Calu3 (cell line): ENCODE results near the gene DGKG. TPM values are rescaled to one million over a fixed set of nuclear protein-coding genes. Genes with fewer than 3 reads are reported as not detected.
A peak's percentile ranks its signal among the peaks of the same experiment; 100 is the strongest.

ENCODE experiments used
- BruUV-seq: library from RNA; stranded (reverse); fragments of 400-500 nt; replicated peaks from 2 replicates; lab custom pipeline; 2021; lab: Mats Ljungman, UMichigan
- CTCF ChIA-PET: fragments of 300-600 bp; sonication (Branson Sonifier 250); formaldehyde crosslinking; loops from one replicate; lab custom pipeline; 2022; ENCODE audit warnings: antibody characterized with exemption; lab: Charles Lee
- DNase-seq: peaks from one replicate; pipeline ENCODE4 v3.0.0; 2022
- H3K27ac Mint-ChIP-seq: one replicate; pipeline ENCODE4 v1.8.0; 2022; ENCODE audit warnings: mixed read lengths; ENCODE audit not compliant: unreplicated experiment
- H3K27me3 Mint-ChIP-seq: one replicate; pipeline ENCODE4 v1.8.0; 2022; ENCODE audit warnings: mixed read lengths; ENCODE audit not compliant: unreplicated experiment
- H3K36me3 Mint-ChIP-seq: one replicate; pipeline ENCODE4 v1.8.0; 2022; ENCODE audit warnings: mild to moderate bottlenecking, moderate library complexity, mixed read lengths; ENCODE audit not compliant: insufficient read depth, unreplicated experiment
- H3K4me1 Mint-ChIP-seq: one replicate; pipeline ENCODE4 v1.8.0; 2022; ENCODE audit warnings: mild to moderate bottlenecking, low read depth, mixed read lengths; ENCODE audit not compliant: unreplicated experiment
- H3K4me3 Mint-ChIP-seq: one replicate; pipeline ENCODE4 v1.8.0; 2022; ENCODE audit warnings: mild to moderate bottlenecking, low read depth, moderate library complexity, mixed read lengths; ENCODE audit not compliant: unreplicated experiment
- H3K9me3 Mint-ChIP-seq: one replicate; pipeline ENCODE4 v1.8.0; 2022; ENCODE audit warnings: low read depth, mixed read lengths; ENCODE audit not compliant: unreplicated experiment
- intact Hi-C: fragments of 100-400 bp; cut with micrococcal nuclease; formaldehyde crosslinking; loops from one replicate; pipeline ENCODE4 v1.10.0; 2022; ENCODE audit not compliant: unreplicated experiment
- total RNA-seq: library from RNA; stranded (reverse); gene quantifications from 2 replicates; pipeline ENCODE4 v1.2.3, GENCODE V29; 2022
- TF ChIP-seq, protein P1 (sequence below): fragments of 200-600 bp; IDR thresholded peaks from one replicate; pipeline ENCODE4 v1.8.0; 2022; ENCODE audit warnings: antibody characterized with exemption; ENCODE audit not compliant: unreplicated experiment

DGKG gene
- total RNA-seq, 1 experiment from 2014 or later: 5.7 TPM

DNA sequence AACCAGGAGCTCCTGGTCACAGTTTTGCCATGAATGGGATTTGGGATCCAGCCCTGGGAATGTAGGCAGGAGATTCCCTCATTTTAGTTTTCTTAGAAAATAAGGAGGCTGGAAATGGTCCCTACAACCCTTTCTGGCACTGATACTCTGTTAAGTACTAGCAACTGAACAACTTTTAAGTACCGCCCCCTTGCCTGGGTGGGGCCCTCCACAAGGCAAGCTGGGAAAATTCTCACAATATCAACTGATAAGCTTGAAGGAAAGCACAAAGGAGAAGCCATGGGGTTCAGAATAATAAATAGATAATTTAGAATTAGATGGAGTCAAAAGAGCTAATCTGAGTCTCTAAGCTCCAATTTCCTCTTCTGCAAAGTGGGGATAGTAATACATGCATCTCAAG is 4.2 kb upstream of the DGKG start:
- no peak for DNase-seq
- Mint-ChIP-seq H3K27ac (no peak overlapping the region), H3K4me1 (peaks cover 7% of the 10 kb centered on the region), H3K9me3 (no peaks in the 10 kb centered on the region), H3K27me3 (peaks cover 100% of the 10 kb centered on the region), H3K36me3 (no peaks in the 10 kb centered on the region), H3K4me3 (no peak overlapping the region)
- CTCF ChIA-PET: no interaction called here
- TF ChIP-seq, protein P1, sequence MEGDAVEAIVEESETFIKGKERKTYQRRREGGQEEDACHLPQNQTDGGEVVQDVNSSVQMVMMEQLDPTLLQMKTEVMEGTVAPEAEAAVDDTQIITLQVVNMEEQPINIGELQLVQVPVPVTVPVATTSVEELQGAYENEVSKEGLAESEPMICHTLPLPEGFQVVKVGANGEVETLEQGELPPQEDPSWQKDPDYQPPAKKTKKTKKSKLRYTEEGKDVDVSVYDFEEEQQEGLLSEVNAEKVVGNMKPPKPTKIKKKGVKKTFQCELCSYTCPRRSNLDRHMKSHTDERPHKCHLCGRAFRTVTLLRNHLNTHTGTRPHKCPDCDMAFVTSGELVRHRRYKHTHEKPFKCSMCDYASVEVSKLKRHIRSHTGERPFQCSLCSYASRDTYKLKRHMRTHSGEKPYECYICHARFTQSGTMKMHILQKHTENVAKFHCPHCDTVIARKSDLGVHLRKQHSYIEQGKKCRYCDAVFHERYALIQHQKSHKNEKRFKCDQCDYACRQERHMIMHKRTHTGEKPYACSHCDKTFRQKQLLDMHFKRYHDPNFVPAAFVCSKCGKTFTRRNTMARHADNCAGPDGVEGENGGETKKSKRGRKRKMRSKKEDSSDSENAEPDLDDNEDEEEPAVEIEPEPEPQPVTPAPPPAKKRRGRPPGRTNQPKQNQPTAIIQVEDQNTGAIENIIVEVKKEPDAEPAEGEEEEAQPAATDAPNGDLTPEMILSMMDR: no peak
- intact Hi-C loops: no loop called here
- no TSS peak for BruUV-seq

DNA sequence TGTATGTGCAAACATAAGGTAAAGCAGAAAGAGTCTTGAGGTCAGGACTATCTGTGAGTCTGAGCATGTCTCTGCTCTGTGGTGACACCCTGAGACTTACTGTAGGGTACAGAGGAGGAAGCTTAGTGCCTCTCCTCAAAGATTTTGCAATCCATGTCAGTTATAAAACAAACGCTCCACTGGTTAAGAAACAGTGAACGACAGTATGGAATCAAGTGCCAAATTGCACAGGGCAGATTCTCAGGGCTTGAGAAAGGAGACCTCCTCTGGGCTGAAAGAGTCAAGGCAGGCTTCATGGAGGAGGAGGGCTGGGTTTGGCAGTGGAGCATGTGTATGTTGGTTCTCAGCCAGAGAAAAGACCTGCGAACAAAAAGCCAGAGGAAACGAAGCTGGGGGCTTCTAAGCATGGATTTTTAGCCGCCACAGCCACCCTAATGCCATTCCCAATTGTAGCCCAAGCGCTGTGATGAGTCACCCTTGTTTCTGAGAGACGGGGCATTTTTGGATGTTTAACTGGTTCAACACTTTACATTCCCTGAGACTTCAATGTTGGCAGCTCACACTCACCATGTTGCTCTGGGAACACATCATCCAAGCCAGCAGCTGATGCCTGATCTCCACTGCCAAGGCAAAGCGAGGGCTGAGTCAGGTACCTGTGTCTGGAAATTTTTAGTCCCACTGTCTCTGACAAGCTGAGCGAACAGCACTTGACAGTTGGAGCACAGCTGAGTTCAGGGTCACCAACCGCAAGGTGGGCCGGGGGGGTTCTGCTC is 3.4 kb upstream of the DGKG start:
- Mint-ChIP-seq H3K4me3 (no peak overlapping the region), H3K4me1 (peaks cover 7% of the 10 kb centered on the region), H3K27me3 (peaks cover 100% of the 10 kb centered on the region), H3K27ac (no peak overlapping the region), H3K9me3 (no peaks in the 10 kb centered on the region), H3K36me3 (no peaks in the 10 kb centered on the region)
- intact Hi-C loops: no loop called here
- DNase-seq: no peak
- CTCF ChIA-PET: interaction anchor here (0.6 kb wide), 1 partner anchor 19 kb away, joined by 5 read pairs; no protein-coding TSS in a partner anchor
- no TSS peak for BruUV-seq
- TF ChIP-seq, protein P1: no peak

DNA sequence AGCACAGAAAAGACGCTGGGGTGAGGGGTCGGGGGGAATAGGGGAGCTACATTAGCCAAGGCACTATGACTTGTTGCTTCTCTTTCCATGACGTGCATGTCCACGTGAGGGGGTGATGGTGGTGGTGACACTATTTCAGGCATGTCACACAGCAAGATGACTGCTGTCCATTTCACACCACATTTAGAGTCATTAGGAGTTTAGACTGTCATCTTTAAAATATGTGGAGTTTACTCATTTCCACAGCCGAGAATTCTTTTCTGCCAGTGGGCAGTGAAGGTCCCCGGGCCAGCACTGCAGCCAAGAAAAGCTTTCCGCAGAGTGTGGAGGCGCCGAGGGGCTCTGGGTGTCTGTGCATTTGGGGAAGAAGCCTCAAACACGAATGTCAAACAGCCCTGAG is 954 bp upstream of the DGKG start:
- H3K27me3 Mint-ChIP-seq: peaks cover 100% of the 10 kb centered on the region
- CTCF ChIA-PET: interaction anchor here (0.6 kb wide), 2 partner anchors 25 to 120 kb away, joined by 3 to 5 read pairs; no protein-coding TSS in a partner anchor

DNA sequence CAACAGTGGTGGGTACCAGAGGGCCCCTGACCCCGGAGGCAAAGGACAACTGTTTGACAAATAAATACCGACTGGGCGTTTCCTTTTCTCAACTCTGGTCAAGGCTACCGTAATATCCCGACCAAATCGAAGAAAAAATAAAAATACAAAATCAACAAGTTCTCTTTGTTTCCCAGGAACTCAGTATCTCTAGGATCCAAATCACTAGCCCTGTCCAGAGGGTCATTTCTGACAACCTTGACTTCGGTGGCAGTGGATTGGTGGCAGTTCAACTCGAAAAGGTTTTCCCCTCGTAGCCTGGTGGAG is 456 bp upstream of the DGKG start:
- peaks cover 100% of the 10 kb centered on the region for H3K27me3 Mint-ChIP-seq
- DNase-seq: no peak
- H3K36me3 Mint-ChIP-seq: no peaks in the 10 kb centered on the region
- TF ChIP-seq, protein P1: no peak
- H3K27ac Mint-ChIP-seq: no peak overlapping the region
- H3K4me3 Mint-ChIP-seq: peak overlapping the region; percentile 60
- intact Hi-C loops: no loop called here
- no TSS peak for BruUV-seq
- no peaks in the 10 kb centered on the region for H3K9me3 Mint-ChIP-seq
- peaks cover 7% of the 10 kb centered on the region for H3K4me1 Mint-ChIP-seq
- CTCF ChIA-PET: interaction anchor here (1.0 kb wide), 1 partner anchor 177 kb away, joined by 3 read pairs; no protein-coding TSS in a partner anchor

More for the DNA sequence above, 954 bp upstream of the DGKG start:
- H3K9me3 Mint-ChIP-seq: no peaks in the 10 kb centered on the region
- BruUV-seq: no TSS peak
- peaks cover 7% of the 10 kb centered on the region for H3K4me1 Mint-ChIP-seq
- no peaks in the 10 kb centered on the region for H3K36me3 Mint-ChIP-seq
- H3K27ac Mint-ChIP-seq: no peak overlapping the region
- intact Hi-C loops: no loop called here
- H3K4me3 Mint-ChIP-seq: no peak overlapping the region
- no peak for DNase-seq
- TF ChIP-seq, protein P1: no peak
